Measurements from ENCODE around the gene DNAH5. TPM values are rescaled to one million over a fixed set of nuclear protein-coding genes. Genes with fewer than 3 reads are reported as not detected.

The DNAH5 gene
- total and polyA plus RNA-seq, 10 donors = 0.02 to 1.5 (median 0.21) TPM

DNA sequence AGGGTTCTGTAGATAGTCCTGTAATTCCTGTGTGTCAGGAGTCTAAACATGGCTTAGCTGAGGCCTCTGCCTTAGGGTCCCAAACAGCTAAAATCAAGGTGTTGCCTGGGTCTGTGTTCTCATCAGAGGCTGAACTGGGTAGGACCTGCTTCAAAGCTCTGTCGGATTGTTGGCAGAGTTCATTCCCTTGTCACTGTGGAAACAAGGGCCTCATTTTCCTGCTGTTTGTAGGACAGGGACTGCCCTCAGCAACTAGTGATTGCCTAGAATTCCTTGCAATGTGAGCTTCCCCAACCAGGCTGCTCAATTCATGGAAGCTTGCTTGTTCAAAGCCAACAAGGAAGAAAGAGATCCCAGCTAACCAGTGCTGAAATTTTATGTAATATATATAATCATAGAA, 283.2 kb downstream of the DNAH5 start:
- no peak for DNase-seq
- intact Hi-C loops (cut with DNase I; ENCODE audit: low total_unique reads) = no loop called here
- WGBS, 5 donors = 50 to 91% (median 77%) methylated on average over 1 of the region's 1 CpG
- H3K27me3 ChIP-seq (replicated peaks in 1 of 7) = no peaks in the 10 kb centered on the region
- TF ChIP-seq, protein P1, sequence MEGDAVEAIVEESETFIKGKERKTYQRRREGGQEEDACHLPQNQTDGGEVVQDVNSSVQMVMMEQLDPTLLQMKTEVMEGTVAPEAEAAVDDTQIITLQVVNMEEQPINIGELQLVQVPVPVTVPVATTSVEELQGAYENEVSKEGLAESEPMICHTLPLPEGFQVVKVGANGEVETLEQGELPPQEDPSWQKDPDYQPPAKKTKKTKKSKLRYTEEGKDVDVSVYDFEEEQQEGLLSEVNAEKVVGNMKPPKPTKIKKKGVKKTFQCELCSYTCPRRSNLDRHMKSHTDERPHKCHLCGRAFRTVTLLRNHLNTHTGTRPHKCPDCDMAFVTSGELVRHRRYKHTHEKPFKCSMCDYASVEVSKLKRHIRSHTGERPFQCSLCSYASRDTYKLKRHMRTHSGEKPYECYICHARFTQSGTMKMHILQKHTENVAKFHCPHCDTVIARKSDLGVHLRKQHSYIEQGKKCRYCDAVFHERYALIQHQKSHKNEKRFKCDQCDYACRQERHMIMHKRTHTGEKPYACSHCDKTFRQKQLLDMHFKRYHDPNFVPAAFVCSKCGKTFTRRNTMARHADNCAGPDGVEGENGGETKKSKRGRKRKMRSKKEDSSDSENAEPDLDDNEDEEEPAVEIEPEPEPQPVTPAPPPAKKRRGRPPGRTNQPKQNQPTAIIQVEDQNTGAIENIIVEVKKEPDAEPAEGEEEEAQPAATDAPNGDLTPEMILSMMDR (IDR thresholded peaks at IDR 0.05 in 8 of 11, conservative IDR thresholded peaks at IDR 0.05 in 3 of 11) = no peak
- TF ChIP-seq POLR2AphosphoS5 (IDR thresholded peaks at IDR 0.05) = no peak
- no peak for TF ChIP-seq POLR2A (IDR thresholded peaks at IDR 0.05)
- H3K4me3 ChIP-seq = no peak overlapping the region
- H3K4me1 ChIP-seq = no peaks in the 10 kb centered on the region
- no peaks in the 10 kb centered on the region for H3K36me3 ChIP-seq
- H3K27ac ChIP-seq = no peak overlapping the region
- H3K9me3 ChIP-seq = peaks cover 0 to 3% (median 0%) of the 10 kb centered on the region in 8 donors

DNA sequence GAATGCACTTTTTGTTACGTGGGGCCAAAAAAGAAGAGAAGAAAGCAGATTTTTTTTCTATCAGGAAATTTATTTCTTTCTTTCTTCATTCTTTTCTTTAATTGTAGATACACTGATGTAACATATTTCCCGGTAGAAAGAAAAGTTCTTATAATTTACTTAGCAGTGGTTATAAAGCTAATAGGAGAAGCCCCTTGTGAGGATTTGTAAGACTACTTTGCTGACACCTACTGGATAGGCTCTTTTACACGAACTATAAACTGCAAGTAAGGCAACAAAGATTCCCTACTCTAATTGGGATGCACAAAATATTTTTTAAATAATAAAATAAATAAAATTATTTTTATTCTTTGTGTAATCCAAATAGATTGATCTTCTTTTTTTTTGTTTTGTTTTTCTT, 284.4 kb downstream of the DNAH5 start:
- Histone ChIP-seq H3K4me3 (no peak overlapping the region), H3K36me3 (no peaks in the 10 kb centered on the region), H3K9me3 (no peaks in the 10 kb centered on the region), H3K27me3 (replicated peaks in 1 of 7) (no peaks in the 10 kb centered on the region), H3K4me1 (no peaks in the 10 kb centered on the region), H3K27ac (no peak overlapping the region)
- intact Hi-C loops (cut with DNase I; ENCODE audit: low total_unique reads) = no loop called here
- TF ChIP-seq POLR2AphosphoS5 (IDR thresholded peaks at IDR 0.05) = no peak
- TF ChIP-seq POLR2A (IDR thresholded peaks at IDR 0.05) = no peak
- TF ChIP-seq, protein P1 (IDR thresholded peaks at IDR 0.05 in 8 of 11, conservative IDR thresholded peaks at IDR 0.05 in 3 of 11) = no peak
- 45 to 56% (median 53%) methylated on average over 3 of the region's 3 CpGs for WGBS, 5 donors
- DNase-seq = no peak

DNA sequence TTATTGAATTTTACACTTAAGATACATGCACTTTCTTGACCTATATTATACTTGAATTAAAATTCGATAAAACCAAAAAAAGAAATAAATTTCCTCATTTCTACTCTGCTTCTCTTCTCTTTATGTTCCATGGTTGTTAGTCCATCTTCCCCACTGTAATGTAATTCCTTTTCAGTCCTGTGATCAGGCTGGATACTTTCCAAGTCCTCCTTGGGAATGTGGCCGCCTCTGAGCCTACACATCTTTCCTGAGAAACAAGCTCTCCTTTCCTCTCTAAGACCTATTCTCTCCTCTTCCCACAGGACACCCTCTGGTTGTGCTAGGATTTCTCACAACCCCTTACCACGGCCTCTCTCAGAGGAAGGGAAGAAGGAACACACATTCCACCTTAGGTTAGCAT, 285.1 kb downstream of the DNAH5 start:
- Histone ChIP-seq H3K4me3 (no peak overlapping the region), H3K36me3 (no peaks in the 10 kb centered on the region), H3K4me1 (no peaks in the 10 kb centered on the region), H3K9me3 (no peaks in the 10 kb centered on the region), H3K27ac (no peak overlapping the region), H3K27me3 (replicated peaks in 1 of 7) (no peaks in the 10 kb centered on the region)
- TF ChIP-seq POLR2AphosphoS5 (IDR thresholded peaks at IDR 0.05) = no peak
- TF ChIP-seq, protein P1 (IDR thresholded peaks at IDR 0.05 in 8 of 11, conservative IDR thresholded peaks at IDR 0.05 in 3 of 11) = no peak
- TF ChIP-seq POLR2A (IDR thresholded peaks at IDR 0.05) = no peak
- intact Hi-C loops (cut with DNase I; ENCODE audit: low total_unique reads) = no loop called here
- DNase-seq = no peak
- WGBS, 5 donors = 73 to 85% (median 83%) methylated on average over 3 of the region's 3 CpGs

DNA sequence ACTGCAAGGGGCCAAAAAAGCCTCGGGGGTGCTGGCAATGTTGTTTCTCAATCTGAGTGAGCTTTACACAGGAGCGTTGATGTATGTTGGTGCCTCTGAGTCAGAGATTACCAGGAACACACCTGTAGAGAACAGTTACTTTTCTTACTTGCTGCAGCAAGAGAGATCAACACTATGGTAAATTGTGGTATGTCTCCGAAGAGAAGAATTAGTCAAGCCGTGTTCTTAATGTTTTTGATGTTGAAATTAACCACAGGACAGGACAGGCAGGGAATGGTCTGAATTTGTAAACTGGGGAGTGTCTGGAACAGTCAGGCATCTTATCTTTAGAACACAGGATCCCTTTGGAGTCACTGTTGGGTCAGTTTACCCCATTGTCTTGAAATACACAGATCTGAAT, 285.7 kb downstream of the DNAH5 start:
- no peaks in the 10 kb centered on the region for H3K36me3 ChIP-seq
- no peaks in the 10 kb centered on the region for H3K4me1 ChIP-seq
- no peaks in the 10 kb centered on the region for H3K9me3 ChIP-seq
- intact Hi-C loops (cut with DNase I; ENCODE audit: low total_unique reads) = no loop called here
- H3K27me3 ChIP-seq (replicated peaks in 1 of 7) = no peaks in the 10 kb centered on the region
- no peak overlapping the region for H3K4me3 ChIP-seq
- WGBS, 5 donors = 68 to 88% (median 76%) methylated on average over 4 of the region's 4 CpGs
- TF ChIP-seq POLR2AphosphoS5 (IDR thresholded peaks at IDR 0.05) (no peak), POLR2A (IDR thresholded peaks at IDR 0.05) (no peak)
- TF ChIP-seq, protein P1 (IDR thresholded peaks at IDR 0.05 in 8 of 11, conservative IDR thresholded peaks at IDR 0.05 in 3 of 11) = no peak
- no peak overlapping the region for H3K27ac ChIP-seq
- no peak for DNase-seq
